Measurements from ENCODE around the gene MDP1.
A peak's percentile ranks its signal among the peaks of the same experiment; 100 is the strongest.
"Not testable (repeated sequence)": the region's sequence is repeated elsewhere in the genome, so short reads cannot be mapped to it uniquely, and the experiment has no call there.

Gene MDP1

GRCh38 chr14:24207104-24207551 lies 8.7 kb downstream of the MDP1 start:
- peaks cover 50% of the 10 kb centered on the region for H3K36me3 ChIP-seq (replicated peaks)
- no peak overlapping the region for H3K4me3 ChIP-seq
- in situ Hi-C loops (cut with MboI; ENCODE audit: low sequenced_read_pairs) = no loop called here
- no peaks in the 10 kb centered on the region for H3K27me3 ChIP-seq (ENCODE audit: low read depth)
- no peaks in the 10 kb centered on the region for H3K9me3 ChIP-seq
- H3K4me1 ChIP-seq = peaks cover 6% of the 10 kb centered on the region; the same call in 1 of the 2 replicates
- DNase-seq (ENCODE audit: low spot score in 2 of 2) = no peak

GRCh38 chr14:24206260-24207103 lies 9.4 kb downstream of the MDP1 start:
- no peak for DNase-seq (ENCODE audit: low spot score in 2 of 2)
- Histone ChIP-seq H3K4me3 (no peak overlapping the region), H3K27me3 (ENCODE audit: low read depth) (no peaks in the 10 kb centered on the region), H3K4me1 (peaks cover 6% of the 10 kb centered on the region; the same call in 1 of the 2 replicates), H3K36me3 (replicated peaks) (peaks cover 53% of the 10 kb centered on the region), H3K9me3 (no peaks in the 10 kb centered on the region)
- in situ Hi-C loops (cut with MboI; ENCODE audit: low sequenced_read_pairs) = no loop called here

GRCh38 chr14:24204163-24205146 lies 11.4 kb downstream of the MDP1 start:
- in situ Hi-C loops (cut with MboI; ENCODE audit: low sequenced_read_pairs) = no loop called here
- H3K9me3 ChIP-seq = no peaks in the 10 kb centered on the region
- H3K4me3 ChIP-seq = no peak overlapping the region
- H3K36me3 ChIP-seq (replicated peaks) = peaks cover 38% of the 10 kb centered on the region
- H3K4me1 ChIP-seq = peaks cover 6% of the 10 kb centered on the region; the same call in 1 of the 2 replicates
- no peak for DNase-seq (ENCODE audit: low spot score in 2 of 2)
- H3K27me3 ChIP-seq (ENCODE audit: low read depth) = no peaks in the 10 kb centered on the region

- H3K4me1 ChIP-seq; H3K4me3 ChIP-seq; DNase-seq (ENCODE audit: low spot score in 2 of 2); in situ Hi-C loops (cut with MboI; ENCODE audit: low sequenced_read_pairs); H3K9me3 ChIP-seq; H3K27me3 ChIP-seq (ENCODE audit: low read depth): not testable (repeated sequence)
- H3K36me3 ChIP-seq (replicated peaks) = peaks cover 35% of the 10 kb centered on the region
These were observed 12.5 kb downstream of the MDP1 start for GRCh38 chr14:24203249-24203886.

- H3K36me3 ChIP-seq (replicated peaks) = peaks cover 30% of the 10 kb centered on the region
- H3K9me3 ChIP-seq; H3K27me3 ChIP-seq (ENCODE audit: low read depth); H3K4me3 ChIP-seq; H3K4me1 ChIP-seq; in situ Hi-C loops (cut with MboI; ENCODE audit: low sequenced_read_pairs); DNase-seq (ENCODE audit: low spot score in 2 of 2): not testable (repeated sequence)
These were observed 13.3 kb downstream of the MDP1 start for GRCh38 chr14:24202538-24202937.

- no peak for DNase-seq (ENCODE audit: low spot score in 2 of 2)
- H3K36me3 ChIP-seq (replicated peaks) = peaks cover 12% of the 10 kb centered on the region
- peaks cover 12% of the 10 kb centered on the region for H3K4me1 ChIP-seq
These were observed 16.9 kb downstream of the MDP1 start for GRCh38 chr14:24198814-24199524.

GRCh38 chr14:24197056-24197450 lies 18.8 kb downstream of the MDP1 start:
- in situ Hi-C loops (cut with MboI; ENCODE audit: low sequenced_read_pairs) = no loop called here
- Histone ChIP-seq H3K4me3 (no peak overlapping the region), H3K4me1 (peaks cover 6% of the 10 kb centered on the region), H3K27me3 (ENCODE audit: low read depth) (no peaks in the 10 kb centered on the region), H3K9me3 (no peaks in the 10 kb centered on the region), H3K36me3 (replicated peaks) (peaks cover 21% of the 10 kb centered on the region)
- no peak for DNase-seq (ENCODE audit: low spot score in 2 of 2)

More at GRCh38 chr14:24198814-24199524, 16.9 kb downstream of the MDP1 start:
- H3K9me3 ChIP-seq = no peaks in the 10 kb centered on the region
- in situ Hi-C loops (cut with MboI; ENCODE audit: low sequenced_read_pairs) = no loop called here
- no peak overlapping the region for H3K4me3 ChIP-seq
- no peaks in the 10 kb centered on the region for H3K27me3 ChIP-seq (ENCODE audit: low read depth)

- peaks cover 15% of the 10 kb centered on the region for H3K36me3 ChIP-seq (replicated peaks)
- peak in 1 of 2 experiments; percentile 38 for DNase-seq (ENCODE audit: low spot score in 2 of 2)
- no peaks in the 10 kb centered on the region for H3K9me3 ChIP-seq
- H3K4me3 ChIP-seq = peak overlapping the region; percentile 60
- no peaks in the 10 kb centered on the region for H3K27me3 ChIP-seq (ENCODE audit: low read depth)
- peaks cover 6% of the 10 kb centered on the region for H3K4me1 ChIP-seq
- in situ Hi-C loops (cut with MboI; ENCODE audit: low sequenced_read_pairs) = no loop called here
These were observed 19.5 kb downstream of the MDP1 start for GRCh38 chr14:24196071-24197055.

- H3K4me1 ChIP-seq = peaks cover 6% of the 10 kb centered on the region
- peak; percentile 73 to 91 for DNase-seq (ENCODE audit: low spot score in 2 of 2)
- peak within 1 kb of the TSS; percentile 60 for H3K4me3 ChIP-seq
- H3K27me3 ChIP-seq (ENCODE audit: low read depth) = no peaks in the 10 kb centered on the region
- H3K9me3 ChIP-seq = no peaks in the 10 kb centered on the region
- peaks cover 15% of the 10 kb centered on the region for H3K36me3 ChIP-seq (replicated peaks)
- in situ Hi-C loops (cut with MboI; ENCODE audit: low sequenced_read_pairs) = no loop called here
These were observed 20.4 kb downstream of the MDP1 start, which contains the start of gene TM9SF1 for GRCh38 chr14:24195186-24196070. TSS of gene TM9SF1 (minus strand) at chr14:24195441. CDS start at chr14:24195019, 422 bp downstream.

GRCh38 chr14:24194873-24195185 lies 21.0 kb downstream of the MDP1 start:
- in situ Hi-C loops (cut with MboI; ENCODE audit: low sequenced_read_pairs) = no loop called here
- no peaks in the 10 kb centered on the region for H3K27me3 ChIP-seq (ENCODE audit: low read depth)
- no peak for DNase-seq (ENCODE audit: low spot score in 2 of 2)
- H3K9me3 ChIP-seq = no peaks in the 10 kb centered on the region
- peaks cover 15% of the 10 kb centered on the region for H3K36me3 ChIP-seq (replicated peaks)
- H3K4me3 ChIP-seq = peak overlapping the region; percentile 60
- peaks cover 6% of the 10 kb centered on the region for H3K4me1 ChIP-seq

- Histone ChIP-seq H3K9me3 (no peaks in the 10 kb centered on the region), H3K4me3 (peak overlapping the region; percentile 60), H3K4me1 (peaks cover 6% of the 10 kb centered on the region), H3K36me3 (replicated peaks) (peaks cover 15% of the 10 kb centered on the region), H3K27me3 (ENCODE audit: low read depth) (no peaks in the 10 kb centered on the region)
- in situ Hi-C loops (cut with MboI; ENCODE audit: low sequenced_read_pairs) = no loop called here
- DNase-seq (ENCODE audit: low spot score in 2 of 2) = no peak
These were observed 21.5 kb downstream of the MDP1 start for GRCh38 chr14:24194186-24194872.

Data from HAP-1 (cell line).